HL-60 (cell line): ENCODE measurements around the gene ATP1B1.

Source experiments
- SPI1 ChIP-seq: IDR thresholded peaks from 2 replicates; pipeline ENCODE4 v1.6.1; 2012; ENCODE audit warnings: low read depth, mild to moderate bottlenecking, borderline replicate concordance
- TF ChIP-seq, protein P1 (sequence below): IDR thresholded peaks from one replicate; pipeline ENCODE4 v1.5.1; 2011; ENCODE audit warnings: low read length, control low read depth, inconsistent platforms; ENCODE audit not compliant: insufficient read depth
- TF ChIP-seq, protein P2 (sequence below): IDR thresholded peaks from 2 replicates; pipeline ENCODE4 v1.6.1; 2012; ENCODE audit warnings: low read depth; ENCODE audit not compliant: insufficient replicate concordance

GRCh38 chr1:169100651-169101088 lies 5.8 kb upstream of the ATP1B1 start:
- TF ChIP-seq, protein P1, sequence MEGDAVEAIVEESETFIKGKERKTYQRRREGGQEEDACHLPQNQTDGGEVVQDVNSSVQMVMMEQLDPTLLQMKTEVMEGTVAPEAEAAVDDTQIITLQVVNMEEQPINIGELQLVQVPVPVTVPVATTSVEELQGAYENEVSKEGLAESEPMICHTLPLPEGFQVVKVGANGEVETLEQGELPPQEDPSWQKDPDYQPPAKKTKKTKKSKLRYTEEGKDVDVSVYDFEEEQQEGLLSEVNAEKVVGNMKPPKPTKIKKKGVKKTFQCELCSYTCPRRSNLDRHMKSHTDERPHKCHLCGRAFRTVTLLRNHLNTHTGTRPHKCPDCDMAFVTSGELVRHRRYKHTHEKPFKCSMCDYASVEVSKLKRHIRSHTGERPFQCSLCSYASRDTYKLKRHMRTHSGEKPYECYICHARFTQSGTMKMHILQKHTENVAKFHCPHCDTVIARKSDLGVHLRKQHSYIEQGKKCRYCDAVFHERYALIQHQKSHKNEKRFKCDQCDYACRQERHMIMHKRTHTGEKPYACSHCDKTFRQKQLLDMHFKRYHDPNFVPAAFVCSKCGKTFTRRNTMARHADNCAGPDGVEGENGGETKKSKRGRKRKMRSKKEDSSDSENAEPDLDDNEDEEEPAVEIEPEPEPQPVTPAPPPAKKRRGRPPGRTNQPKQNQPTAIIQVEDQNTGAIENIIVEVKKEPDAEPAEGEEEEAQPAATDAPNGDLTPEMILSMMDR, result no peak
- TF ChIP-seq SPI1, result no peak
- TF ChIP-seq, protein P2, sequence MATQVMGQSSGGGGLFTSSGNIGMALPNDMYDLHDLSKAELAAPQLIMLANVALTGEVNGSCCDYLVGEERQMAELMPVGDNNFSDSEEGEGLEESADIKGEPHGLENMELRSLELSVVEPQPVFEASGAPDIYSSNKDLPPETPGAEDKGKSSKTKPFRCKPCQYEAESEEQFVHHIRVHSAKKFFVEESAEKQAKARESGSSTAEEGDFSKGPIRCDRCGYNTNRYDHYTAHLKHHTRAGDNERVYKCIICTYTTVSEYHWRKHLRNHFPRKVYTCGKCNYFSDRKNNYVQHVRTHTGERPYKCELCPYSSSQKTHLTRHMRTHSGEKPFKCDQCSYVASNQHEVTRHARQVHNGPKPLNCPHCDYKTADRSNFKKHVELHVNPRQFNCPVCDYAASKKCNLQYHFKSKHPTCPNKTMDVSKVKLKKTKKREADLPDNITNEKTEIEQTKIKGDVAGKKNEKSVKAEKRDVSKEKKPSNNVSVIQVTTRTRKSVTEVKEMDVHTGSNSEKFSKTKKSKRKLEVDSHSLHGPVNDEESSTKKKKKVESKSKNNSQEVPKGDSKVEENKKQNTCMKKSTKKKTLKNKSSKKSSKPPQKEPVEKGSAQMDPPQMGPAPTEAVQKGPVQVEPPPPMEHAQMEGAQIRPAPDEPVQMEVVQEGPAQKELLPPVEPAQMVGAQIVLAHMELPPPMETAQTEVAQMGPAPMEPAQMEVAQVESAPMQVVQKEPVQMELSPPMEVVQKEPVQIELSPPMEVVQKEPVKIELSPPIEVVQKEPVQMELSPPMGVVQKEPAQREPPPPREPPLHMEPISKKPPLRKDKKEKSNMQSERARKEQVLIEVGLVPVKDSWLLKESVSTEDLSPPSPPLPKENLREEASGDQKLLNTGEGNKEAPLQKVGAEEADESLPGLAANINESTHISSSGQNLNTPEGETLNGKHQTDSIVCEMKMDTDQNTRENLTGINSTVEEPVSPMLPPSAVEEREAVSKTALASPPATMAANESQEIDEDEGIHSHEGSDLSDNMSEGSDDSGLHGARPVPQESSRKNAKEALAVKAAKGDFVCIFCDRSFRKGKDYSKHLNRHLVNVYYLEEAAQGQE, result no peak
